Karpas-422 (cell line): Measurements from ENCODE around the gene ARPC1A. TPM values are rescaled to one million over a fixed set of nuclear protein-coding genes. Genes with fewer than 3 reads are reported as not detected.
"Not testable (repeated sequence)": the region's sequence is repeated elsewhere in the genome, so short reads cannot be mapped to it uniquely, and the experiment has no call there.

Experiments used
- DNase-seq: peaks from one replicate; pipeline ENCODE4 v3.0.0-alpha.2; 2015
- H2AFZ ChIP-seq: fragments of 200-600 bp; sonication (generic); 2 replicates; pipeline ENCODE4 v1.6.1; 2014; ENCODE audit warnings: antibody characterized with exemption, low read length, mixed read lengths
- H3K27ac ChIP-seq: fragments of 200-600 bp; sonication (generic); 2 replicates; pipeline ENCODE4 v1.5.1; 2014; ENCODE audit warnings: mild to moderate bottlenecking, low read length, moderate library complexity
- H3K27me3 ChIP-seq: fragments of 200-600 bp; sonication (generic); 2 replicates; pipeline ENCODE4 v1.6.1; 2014; ENCODE audit warnings: low read length, mixed read lengths
- H3K36me3 ChIP-seq: fragments of 200-600 bp; sonication (generic); 2 replicates; pipeline ENCODE4 v1.6.1; 2014; ENCODE audit warnings: low read length, mixed read lengths; ENCODE audit not compliant: insufficient read depth
- H3K4me1 ChIP-seq: fragments of 200-600 bp; sonication (generic); 2 replicates; pipeline ENCODE4 v1.6.1; 2014; ENCODE audit warnings: mild to moderate bottlenecking, low read length, mixed read lengths
- H3K4me2 ChIP-seq: fragments of 200-600 bp; sonication (generic); 2 replicates; pipeline ENCODE4 v1.6.1; 2014; ENCODE audit warnings: low read length, low read depth, mild to moderate bottlenecking; ENCODE audit not compliant: poor library complexity, severe bottlenecking
- H3K4me3 ChIP-seq: fragments of 200-600 bp; sonication (generic); 2 replicates; pipeline ENCODE4 v1.5.1; 2014; ENCODE audit warnings: mild to moderate bottlenecking, antibody characterized with exemption, low read length, mixed read lengths
- H3K79me2 ChIP-seq: fragments of 200-600 bp; sonication (generic); 2 replicates; pipeline ENCODE4 v1.6.1; 2014; ENCODE audit warnings: mild to moderate bottlenecking, low read length, mixed read lengths
- H3K9ac ChIP-seq: fragments of 200-600 bp; sonication (generic); 2 replicates; pipeline ENCODE4 v1.6.0; 2014; ENCODE audit warnings: low read length
- H3K9me2 ChIP-seq: fragments of 200-600 bp; sonication (generic), shearing (Covaris generic); replicated peaks from 2 replicates; pipeline ENCODE4 v1.6.0; 2014; ENCODE audit warnings: mild to moderate bottlenecking, low read length, moderate library complexity; ENCODE audit not compliant: insufficient read depth
- H3K9me3 ChIP-seq: fragments of 300-700, 200-600 bp; sonication (generic); 2 replicates; pipeline ENCODE4 v1.6.1; 2014; ENCODE audit warnings: low read length, mixed read lengths
- H4K20me1 ChIP-seq: fragments of 200-600 bp; sonication (generic); 2 replicates; pipeline ENCODE4 v1.6.1; 2014; ENCODE audit warnings: mild to moderate bottlenecking, antibody characterized with exemption, low read length, low read depth; ENCODE audit not compliant: insufficient read depth
- total RNA-seq: library from RNA; depleted of rRNA; stranded (reverse); fragments of >200 nt; shearing (Covaris generic); gene quantifications from 2 replicates; pipeline ENCODE4 v1.2.3, GENCODE V29; 2014; ENCODE audit warnings: low replicate concordance

The ARPC1A gene
- total RNA-seq, 1 experiment from 2014 or later: 39.4 TPM

DNA sequence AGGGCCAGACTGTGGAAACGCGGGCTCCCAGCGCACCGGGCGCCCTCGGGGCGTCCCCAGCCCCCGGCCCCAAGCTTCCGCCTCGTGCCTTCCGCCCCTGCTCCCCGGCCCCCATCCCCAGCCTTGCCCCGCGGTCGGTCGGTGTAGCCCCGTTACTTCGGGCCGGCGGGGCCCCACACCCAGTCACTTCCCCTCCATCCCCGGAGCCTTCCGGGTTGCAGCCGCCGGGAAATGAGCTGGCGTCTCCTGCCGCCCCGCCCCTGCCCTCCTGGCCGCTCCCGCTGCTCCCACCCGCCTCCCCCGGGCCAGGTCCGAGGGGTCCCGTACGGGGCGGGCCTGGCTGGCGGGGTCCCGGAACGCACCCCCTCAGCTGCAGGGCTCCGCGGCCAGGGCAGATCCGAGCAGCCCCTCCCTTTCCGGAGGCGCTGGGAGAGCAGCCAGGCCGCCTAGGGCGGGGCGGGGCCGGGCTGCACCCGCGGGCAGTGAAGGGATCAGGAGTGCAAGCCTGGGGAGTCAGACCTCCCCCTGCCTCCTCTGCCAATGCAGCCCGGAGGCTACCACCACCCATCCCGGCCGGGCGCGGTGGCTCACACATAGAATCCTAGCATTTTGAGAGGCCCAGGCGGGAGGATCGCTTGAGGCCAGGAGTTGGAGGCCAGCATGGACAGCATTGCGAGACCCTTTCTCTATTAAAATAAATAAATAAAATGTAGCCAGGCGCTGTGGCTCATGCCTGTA is 49.5 kb downstream of the ARPC1A start:
- Histone ChIP-seq H3K4me1 (peaks cover 41% of the 10 kb centered on the region), H3K36me3 (0 out of 2 replicates have a peak, but pooled peaks cover 8% of the 10 kb centered on the region), H3K27ac (peak overlapping the region; percentile 76), H3K27me3 (no peaks in the 10 kb centered on the region), H2AFZ (0 out of 2 replicates have a peak overlapping the region, but pooled peaks have one; percentile 34), H3K9me3 (no peaks in the 10 kb centered on the region), H3K4me3 (peak overlapping the region; percentile 97), H3K79me2 (peaks cover 49% of the 10 kb centered on the region), H3K4me2 (peak overlapping the region; percentile 98), H3K9me2 (no peaks in the 10 kb centered on the region), H3K9ac (peak overlapping the region; percentile 96), H4K20me1 (no peaks in the 10 kb centered on the region)
- DNase-seq: peak; percentile 83

DNA sequence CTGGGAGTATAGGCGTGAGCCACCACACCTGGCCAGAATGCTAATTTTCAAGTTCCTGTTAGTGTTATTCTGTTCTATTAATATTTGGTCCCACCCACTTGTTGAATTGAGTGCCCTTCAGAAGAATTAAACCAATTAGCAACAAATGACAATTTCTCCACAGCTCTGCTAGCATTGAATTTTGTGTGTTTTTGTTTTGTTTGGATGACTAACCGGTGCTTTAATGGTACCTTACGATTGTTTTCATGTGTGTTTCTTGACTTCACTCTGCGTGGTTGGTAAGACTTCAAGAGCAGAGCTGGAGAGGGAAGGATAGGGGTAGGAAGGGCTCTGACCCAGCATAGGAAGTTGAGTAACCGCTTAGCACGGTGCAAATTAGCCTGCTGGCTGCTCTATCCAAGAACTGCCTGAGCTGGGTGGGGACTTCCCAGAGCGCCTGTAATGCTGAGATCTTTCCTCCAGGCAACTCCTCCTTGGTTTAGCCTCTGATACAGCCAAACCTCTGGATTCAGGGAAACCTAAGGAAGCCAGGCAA is 53.4 kb downstream of the ARPC1A start:
- Histone ChIP-seq H3K4me1 (peaks cover 50% of the 10 kb centered on the region), H3K27ac (peak overlapping the region; percentile 87), H3K4me2 (peak overlapping the region; percentile 57), H4K20me1 (0 out of 2 replicates have a peak, but pooled peaks cover 4% of the 10 kb centered on the region), H3K27me3 (no peaks in the 10 kb centered on the region), H2AFZ (no peak overlapping the region), H3K9me2 (no peaks in the 10 kb centered on the region), H3K9me3 (no peaks in the 10 kb centered on the region), H3K9ac (peak overlapping the region; percentile 72), H3K79me2 (peaks cover 82% of the 10 kb centered on the region), H3K36me3 (peaks cover 12% of the 10 kb centered on the region; the same call in 1 of the 2 replicates), H3K4me3 (peak overlapping the region; percentile 56; the same call in 1 of the 2 replicates)
- DNase-seq: peak; percentile 59

DNA sequence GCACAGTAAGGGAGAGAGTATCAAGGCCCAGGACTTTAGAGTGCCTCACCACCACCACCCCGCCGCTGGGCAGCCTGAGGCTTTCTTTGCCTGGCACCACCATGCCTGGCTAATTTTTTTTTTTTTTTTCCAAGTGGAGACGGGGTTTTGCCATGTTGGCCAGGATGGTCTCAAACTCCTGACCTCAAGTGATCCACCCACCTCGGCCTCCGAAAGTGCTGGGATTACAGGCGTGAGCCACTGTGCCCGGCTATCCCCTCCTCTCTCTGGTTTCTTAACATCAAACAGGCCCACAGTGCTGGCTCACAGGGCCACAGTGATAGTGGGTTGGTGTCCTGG is 54.0 kb downstream of the ARPC1A start:
- H3K4me2 ChIP-seq: peak overlapping the region; percentile 57
- H3K9ac ChIP-seq: peak overlapping the region; percentile 72
- not testable (repeated sequence) for H4K20me1 ChIP-seq, DNase-seq, H3K9me3 ChIP-seq, H3K9me2 ChIP-seq, H3K27me3 ChIP-seq, H2AFZ ChIP-seq
- H3K4me3 ChIP-seq: peak overlapping the region; percentile 56; the same call in 1 of the 2 replicates
- H3K4me1 ChIP-seq: peaks cover 47% of the 10 kb centered on the region
- H3K27ac ChIP-seq: peak overlapping the region; percentile 87
- peaks cover 85% of the 10 kb centered on the region for H3K79me2 ChIP-seq
- H3K36me3 ChIP-seq: peaks cover 12% of the 10 kb centered on the region; the same call in 1 of the 2 replicates

DNA sequence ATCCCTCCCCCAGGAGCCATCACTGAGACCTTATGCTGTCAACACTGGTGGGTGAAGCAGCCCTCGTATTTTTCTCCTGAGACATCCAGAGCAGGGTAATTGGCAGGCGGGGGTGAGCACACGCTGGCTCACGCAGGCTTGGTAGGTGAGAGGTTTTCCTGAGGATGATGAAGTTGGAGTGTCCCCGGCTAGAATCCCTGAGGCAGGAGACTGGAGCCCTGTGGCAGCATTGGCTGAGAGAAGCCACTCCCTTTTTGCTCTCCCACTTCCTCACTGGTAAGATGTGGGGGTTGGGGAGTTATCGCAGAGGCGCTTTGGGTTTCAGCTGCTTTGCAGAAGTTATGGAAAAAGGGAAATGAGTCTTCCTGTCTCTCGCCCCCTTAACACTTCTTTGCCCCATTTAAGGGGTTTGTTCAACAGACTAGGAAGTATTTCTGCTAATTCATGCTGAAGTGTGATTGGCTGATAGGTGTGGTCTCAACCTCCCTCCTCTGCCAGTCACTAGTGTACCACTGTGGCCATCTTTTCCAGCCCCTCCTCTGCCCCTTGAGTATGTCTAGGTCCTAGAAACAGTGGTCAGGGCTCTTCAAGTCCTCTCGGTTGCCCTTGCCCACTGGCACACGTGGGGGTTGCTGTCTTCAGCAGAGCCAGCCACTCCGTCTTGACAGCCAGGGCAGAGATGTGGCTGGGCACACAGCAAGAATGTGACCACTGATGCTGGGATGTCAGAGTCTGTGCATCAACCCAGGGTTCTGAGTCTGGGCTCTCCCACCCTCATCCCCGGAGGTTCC is 54.5 kb downstream of the ARPC1A start:
- peaks cover 80% of the 10 kb centered on the region for H3K79me2 ChIP-seq
- H4K20me1 ChIP-seq: 0 out of 2 replicates have a peak, but pooled peaks cover 4% of the 10 kb centered on the region
- peak overlapping the region; percentile 56 for H3K4me3 ChIP-seq
- no peaks in the 10 kb centered on the region for H3K9me3 ChIP-seq
- H3K9ac ChIP-seq: peak overlapping the region; percentile 72
- peak overlapping the region; percentile 57 for H3K4me2 ChIP-seq
- peaks cover 12% of the 10 kb centered on the region; the same call in 1 of the 2 replicates for H3K36me3 ChIP-seq
- H3K27ac ChIP-seq: peak overlapping the region; percentile 87
- H3K4me1 ChIP-seq: peaks cover 47% of the 10 kb centered on the region
- H3K9me2 ChIP-seq: no peaks in the 10 kb centered on the region
- DNase-seq: peak; percentile 88
- no peaks in the 10 kb centered on the region for H3K27me3 ChIP-seq
- no peak overlapping the region for H2AFZ ChIP-seq

DNA sequence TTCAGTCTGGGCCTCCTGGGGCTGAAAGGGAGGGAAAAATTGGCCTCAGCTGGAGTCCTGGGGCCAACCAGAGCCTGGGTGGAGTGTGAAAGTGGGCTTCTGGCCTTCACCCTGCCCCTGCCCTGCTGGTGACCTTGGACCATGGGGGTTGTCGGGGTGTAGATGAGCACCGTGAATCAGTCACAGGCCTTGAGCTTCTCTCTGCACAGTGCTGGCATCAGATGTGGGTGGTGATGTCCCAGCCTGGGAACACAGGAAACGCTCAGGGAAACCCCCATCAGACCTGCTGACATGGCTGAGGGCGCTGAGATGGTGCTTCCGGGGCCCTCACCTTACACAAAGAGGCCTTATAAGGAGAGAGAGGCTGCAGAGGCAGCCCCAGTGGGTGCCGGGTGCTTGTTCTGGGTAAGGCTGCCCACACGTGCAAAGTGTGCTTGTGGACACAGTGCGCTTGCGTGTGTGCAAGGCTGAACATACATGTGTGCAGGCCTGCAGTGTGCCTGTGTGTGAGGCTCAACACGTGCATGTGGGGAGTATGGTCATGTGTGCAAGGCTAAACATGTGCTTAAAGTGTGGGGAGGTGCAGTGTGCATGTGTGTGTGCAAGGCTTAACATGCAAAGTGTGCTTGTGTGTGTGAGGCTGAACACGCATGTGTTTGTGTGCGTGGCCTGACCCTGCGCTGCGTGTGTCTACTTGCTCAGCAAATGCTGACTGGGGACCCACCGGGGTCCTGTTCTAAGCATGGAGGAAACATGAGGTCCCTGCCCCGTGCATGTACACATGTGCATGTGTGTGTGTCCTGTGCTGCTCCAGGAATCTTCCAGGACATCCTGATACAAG is 55.3 kb downstream of the ARPC1A start:
- Histone ChIP-seq H3K4me1 (peaks cover 39% of the 10 kb centered on the region), H3K9me3 (no peaks in the 10 kb centered on the region), H2AFZ (no peak overlapping the region), H3K4me3 (peak overlapping the region; percentile 56), H3K27ac (peak overlapping the region; percentile 87), H3K27me3 (no peaks in the 10 kb centered on the region), H3K36me3 (peaks cover 12% of the 10 kb centered on the region; the same call in 1 of the 2 replicates), H3K4me2 (peak overlapping the region; percentile 57), H3K9ac (peak overlapping the region; percentile 72), H4K20me1 (0 out of 2 replicates have a peak, but pooled peaks cover 4% of the 10 kb centered on the region), H3K9me2 (no peaks in the 10 kb centered on the region), H3K79me2 (peaks cover 71% of the 10 kb centered on the region)
- peak; percentile 59 for DNase-seq

DNA sequence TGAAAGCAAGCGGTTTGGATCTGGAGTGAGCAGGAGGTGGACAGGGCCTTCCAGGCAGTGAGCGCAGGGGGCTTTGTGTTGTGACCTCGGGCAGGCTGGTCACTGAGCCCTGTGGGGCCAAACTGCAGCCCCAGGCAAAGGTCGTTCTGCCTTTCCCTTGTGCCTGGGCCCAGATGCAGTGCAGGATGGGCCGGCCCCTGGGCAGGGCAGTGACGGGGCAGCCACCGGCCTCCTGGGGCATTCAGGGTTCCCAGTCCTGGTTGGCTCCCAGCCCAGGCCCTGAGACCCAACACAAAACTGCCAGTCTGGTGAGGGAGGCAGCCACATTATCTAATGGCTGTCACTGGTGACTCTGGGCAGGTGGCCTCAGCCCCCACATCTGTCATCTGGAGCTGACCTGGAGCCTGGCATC is 56.0 kb downstream of the ARPC1A start:
- Histone ChIP-seq H3K4me1 (peaks cover 37% of the 10 kb centered on the region), H3K9me2 (no peaks in the 10 kb centered on the region), H3K27me3 (no peaks in the 10 kb centered on the region), H3K9ac (no peak overlapping the region), H3K36me3 (peaks cover 12% of the 10 kb centered on the region; the same call in 1 of the 2 replicates), H2AFZ (no peak overlapping the region), H3K9me3 (no peaks in the 10 kb centered on the region), H3K4me3 (no peak overlapping the region), H3K79me2 (peaks cover 65% of the 10 kb centered on the region), H3K4me2 (no peak overlapping the region), H4K20me1 (0 out of 2 replicates have a peak, but pooled peaks cover 4% of the 10 kb centered on the region), H3K27ac (no peak overlapping the region; the same call in 1 of the 2 replicates)
- no peak for DNase-seq

DNA sequence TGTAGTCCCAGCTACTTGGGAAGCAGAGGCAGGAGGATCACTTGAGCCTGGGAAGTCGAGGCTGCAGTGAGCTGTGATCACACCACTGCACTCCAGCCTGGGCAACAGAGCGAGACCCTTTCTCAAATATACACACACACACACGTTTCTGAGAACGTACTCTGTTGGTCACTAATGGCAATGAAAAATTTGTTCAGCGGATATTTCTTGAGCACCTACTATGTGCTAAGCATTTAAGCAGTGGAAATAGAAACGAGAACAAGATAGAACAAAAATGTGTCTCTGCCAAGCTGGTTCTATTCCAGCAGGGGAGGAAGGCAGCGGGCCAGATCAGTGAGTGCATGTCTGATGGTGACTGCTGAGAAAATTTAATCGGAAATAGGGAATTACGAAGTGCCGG is 57.5 kb downstream of the ARPC1A start:
- Histone ChIP-seq H3K27ac (no peak overlapping the region), H3K27me3 (no peaks in the 10 kb centered on the region), H2AFZ (no peak overlapping the region), H3K9me3 (no peaks in the 10 kb centered on the region), H3K4me1 (peaks cover 32% of the 10 kb centered on the region), H3K36me3 (peaks cover 4% of the 10 kb centered on the region; the same call in 1 of the 2 replicates), H3K4me3 (no peak overlapping the region), H3K9ac (no peak overlapping the region), H3K9me2 (no peaks in the 10 kb centered on the region), H3K4me2 (no peak overlapping the region), H3K79me2 (peaks cover 50% of the 10 kb centered on the region), H4K20me1 (0 out of 2 replicates have a peak, but pooled peaks cover 4% of the 10 kb centered on the region)
- no peak for DNase-seq
